Esophagus (tissue), 2 donors: ENCODE measurements around the gene COPS8. TPM values are rescaled to one million over a fixed set of nuclear protein-coding genes. Genes with fewer than 3 reads are reported as not detected.

Experiments
- H3K27ac ChIP-seq, 2 donors: one replicate each; pipeline ENCODE4 v1.5.1; 2013; ENCODE audit warnings: low read depth in 2 of 2, mild to moderate bottlenecking in 2 of 2, inconsistent platforms in 1 of 2, low read length in 1 of 2, moderate library complexity in 1 of 2
- H3K27me3 ChIP-seq, 2 donors: one replicate each; pipeline ENCODE4 v1.6.1; 2013; ENCODE audit warnings: low read length in 2 of 2, control low read depth in 1 of 2, mild to moderate bottlenecking in 1 of 2; ENCODE audit not compliant: insufficient read depth in 2 of 2, control insufficient read depth in 1 of 2
- H3K36me3 ChIP-seq, 2 donors: one replicate each; pipeline ENCODE4 v1.6.1; 2013; ENCODE audit warnings: low read length in 1 of 2; ENCODE audit not compliant: control insufficient read depth in 2 of 2, insufficient read depth in 2 of 2
- H3K4me1 ChIP-seq, 2 donors: one replicate each; pipeline ENCODE4 v1.6.1; 2013; ENCODE audit warnings: low read length in 1 of 2; ENCODE audit not compliant: control insufficient read depth in 2 of 2, insufficient read depth in 2 of 2
- H3K4me3 ChIP-seq, 2 donors: one replicate each; pipeline ENCODE4 v1.5.1; 2013; ENCODE audit warnings: low read length in 2 of 2, mild to moderate bottlenecking in 2 of 2, low read depth in 1 of 2, moderate library complexity in 1 of 2
- H3K9me3 ChIP-seq, 2 donors: one replicate each; pipeline ENCODE4 v1.6.1; 2013; ENCODE audit warnings: mild to moderate bottlenecking in 2 of 2, low read depth in 1 of 2, low read length in 1 of 2, moderate library complexity in 1 of 2; ENCODE audit not compliant: control insufficient read depth in 2 of 2, insufficient read depth in 1 of 2
- WGBS, 2 donors: extraction: QIAGEN DNeasy Blood & Tissue Kit; methylation state at CpG; one replicate each; pipeline ENCODE4 v1.1.7; 2013; 5-methylcytosine and 5-hydroxymethylcytosine counted together
- polyA plus RNA-seq, 2 donors: library from polyadenylated mRNA; stranded (reverse); fragments of 200-250 nt; gene quantifications; one replicate each; pipeline ENCODE4 v1.2.3, GENCODE V29; 2013
- donor health status: healthy with polysubstance abuse.
- donor health status: Bipolar disorder and iron deficiency.

The COPS8 gene
- polyA plus RNA-seq, 2 donors = 15.0 to 24.0 TPM

- peaks cover 0 to 8% of the 10 kb centered on the region in 2 donors for H3K9me3 ChIP-seq
- H3K27me3 ChIP-seq = no peaks in the 10 kb centered on the region
- H3K36me3 ChIP-seq = no peaks in the 10 kb centered on the region
- H3K27ac ChIP-seq = no peak overlapping the region
- H3K4me3 ChIP-seq = no peak overlapping the region
- H3K4me1 ChIP-seq = no peaks in the 10 kb centered on the region
- 57 to 65% methylated on average over 4 of the region's 4 CpGs for WGBS, 2 donors
Observed at GRCh38 chr2:237149425-237149824, 63.7 kb downstream of the COPS8 start.
